Activated CD8-positive, alpha-beta memory T cell treated with anti-CD3 and anti-CD28 coated beads, Interleukin-2, amount 10 ng/mL, durations not matched to agents 7 days and 5 days (primary cell): ENCODE results near the gene LIMCH1. TPM values are rescaled to one million over a fixed set of nuclear protein-coding genes. Genes with fewer than 3 reads are reported as not detected.
"Not testable (repeated sequence)": the region's sequence is repeated elsewhere in the genome, so short reads cannot be mapped to it uniquely, and the experiment has no call there.

Experiments used
- ATAC-seq: fragments of 150-1000 bp; cut with Tn5 transposase; one replicate; pipeline ENCODE4 v1.10.0; 2021; ENCODE audit warnings: moderate library complexity
- CTCF ChIA-PET: fragments of 350-600 bp; sonication (Branson Sonifier 250); formaldehyde crosslinking; loops from one replicate; lab custom pipeline; 2021; ENCODE audit warnings: antibody characterized with exemption; lab: Charles Lee
- DNase-seq: peaks from one replicate; pipeline ENCODE4 v3.0.0-alpha.2; 2020
- H3K27ac Mint-ChIP-seq: one replicate; pipeline ENCODE4 v1.8.0; 2021; ENCODE audit warnings: mild to moderate bottlenecking, mixed read lengths
- H3K27me3 Mint-ChIP-seq: one replicate; pipeline ENCODE4 v1.8.0; 2021; ENCODE audit warnings: mixed read lengths
- H3K36me3 Mint-ChIP-seq: one replicate; pipeline ENCODE4 v1.8.0; 2021; ENCODE audit warnings: mild to moderate bottlenecking, mixed read lengths
- H3K4me1 Mint-ChIP-seq: one replicate; pipeline ENCODE4 v1.8.0; 2021; ENCODE audit warnings: mixed read lengths
- H3K4me3 Mint-ChIP-seq: one replicate; pipeline ENCODE4 v1.8.0; 2021; ENCODE audit warnings: mild to moderate bottlenecking, moderate library complexity, mixed read lengths
- H3K9me3 Mint-ChIP-seq: one replicate; pipeline ENCODE4 v1.8.0; 2022; ENCODE audit warnings: low read depth, mixed read lengths
- total RNA-seq, 2 experiments: library from RNA; stranded (reverse); gene quantifications; one replicate each; pipeline ENCODE4 v1.2.3, GENCODE V29; 2021

The LIMCH1 gene
- total RNA-seq, 2 experiments from 2014 or later, result not detected

GRCh38 chr4:41633321-41633720, 95.4 kb downstream of the LIMCH1 start:
- ATAC-seq (no peak), DNase-seq (no peak)
- H3K4me1 Mint-ChIP-seq, result no peaks in the 10 kb centered on the region
- H3K4me3 Mint-ChIP-seq, result no peak overlapping the region
- no peaks in the 10 kb centered on the region for H3K36me3 Mint-ChIP-seq
- CTCF ChIA-PET, result no interaction called here
- no peak overlapping the region for H3K27ac Mint-ChIP-seq
- H3K9me3 Mint-ChIP-seq, result no peaks in the 10 kb centered on the region
- H3K27me3 Mint-ChIP-seq, result peaks cover 6% of the 10 kb centered on the region

GRCh38 chr4:41635441-41635840, 97.5 kb downstream of the LIMCH1 start:
- Mint-ChIP-seq H3K4me3 (no peak overlapping the region), H3K4me1 (no peaks in the 10 kb centered on the region), H3K27ac (no peak overlapping the region), H3K36me3 (no peaks in the 10 kb centered on the region), H3K27me3 (peaks cover 10% of the 10 kb centered on the region), H3K9me3 (no peaks in the 10 kb centered on the region)
- ATAC-seq (no peak), DNase-seq (no peak)
- CTCF ChIA-PET, result no interaction called here

GRCh38 chr4:41638203-41638602, 100.2 kb downstream of the LIMCH1 start:
- ATAC-seq (no peak), DNase-seq (no peak)
- no peaks in the 10 kb centered on the region for H3K9me3 Mint-ChIP-seq
- no peak overlapping the region for H3K4me3 Mint-ChIP-seq
- no peaks in the 10 kb centered on the region for H3K4me1 Mint-ChIP-seq
- H3K27me3 Mint-ChIP-seq, result peaks cover 15% of the 10 kb centered on the region
- CTCF ChIA-PET, result no interaction called here
- no peaks in the 10 kb centered on the region for H3K36me3 Mint-ChIP-seq
- H3K27ac Mint-ChIP-seq, result no peak overlapping the region

GRCh38 chr4:41638866-41639265, 100.9 kb downstream of the LIMCH1 start:
- Mint-ChIP-seq H3K9me3 (no peaks in the 10 kb centered on the region), H3K4me3 (no peak overlapping the region), H3K4me1 (no peaks in the 10 kb centered on the region), H3K27me3 (peaks cover 21% of the 10 kb centered on the region), H3K27ac (no peak overlapping the region), H3K36me3 (no peaks in the 10 kb centered on the region)
- no peak for ATAC-seq
- no peak for DNase-seq
- CTCF ChIA-PET, result no interaction called here

GRCh38 chr4:41639291-41639690, 101.3 kb downstream of the LIMCH1 start:
- Mint-ChIP-seq H3K27me3 (peaks cover 24% of the 10 kb centered on the region), H3K4me3 (no peak overlapping the region), H3K36me3 (no peaks in the 10 kb centered on the region), H3K9me3 (no peaks in the 10 kb centered on the region), H3K4me1 (no peaks in the 10 kb centered on the region), H3K27ac (no peak overlapping the region)
- no peak for ATAC-seq
- DNase-seq, result no peak
- CTCF ChIA-PET, result no interaction called here

- Mint-ChIP-seq H3K4me1 (no peaks in the 10 kb centered on the region), H3K36me3 (no peaks in the 10 kb centered on the region), H3K9me3 (no peaks in the 10 kb centered on the region), H3K27me3 (peaks cover 39% of the 10 kb centered on the region), H3K27ac (no peak overlapping the region), H3K4me3 (no peak overlapping the region)
- no peak for DNase-seq
- CTCF ChIA-PET, result no interaction called here
- ATAC-seq, result no peak
Measured at GRCh38 chr4:41640906-41641305, 102.9 kb downstream of the LIMCH1 start.

GRCh38 chr4:41642746-41643145, 104.8 kb downstream of the LIMCH1 start:
- peaks cover 41% of the 10 kb centered on the region for H3K27me3 Mint-ChIP-seq
- H3K36me3 Mint-ChIP-seq, H3K27ac Mint-ChIP-seq, H3K9me3 Mint-ChIP-seq, H3K4me1 Mint-ChIP-seq, DNase-seq, H3K4me3 Mint-ChIP-seq, ATAC-seq: not testable (repeated sequence)
- CTCF ChIA-PET, result interaction anchor here (3.6 kb wide), 1 partner anchor 362 kb away, joined by 14 read pairs; no protein-coding TSS in a partner anchor

GRCh38 chr4:41643331-41643730, 105.4 kb downstream of the LIMCH1 start:
- DNase-seq (no peak), ATAC-seq (no peak)
- peaks cover 37% of the 10 kb centered on the region for H3K27me3 Mint-ChIP-seq
- no peaks in the 10 kb centered on the region for H3K36me3 Mint-ChIP-seq
- CTCF ChIA-PET, result interaction anchor here (3.6 kb wide), 1 partner anchor 363 kb away, joined by 14 read pairs; no protein-coding TSS in a partner anchor
- no peak overlapping the region for H3K27ac Mint-ChIP-seq
- H3K9me3 Mint-ChIP-seq, result no peaks in the 10 kb centered on the region
- no peaks in the 10 kb centered on the region for H3K4me1 Mint-ChIP-seq
- H3K4me3 Mint-ChIP-seq, result no peak overlapping the region

GRCh38 chr4:41644288-41644914, 106.4 kb downstream of the LIMCH1 start:
- Mint-ChIP-seq H3K4me1 (no peaks in the 10 kb centered on the region), H3K27ac (no peak overlapping the region), H3K9me3 (no peaks in the 10 kb centered on the region), H3K27me3 (peaks cover 37% of the 10 kb centered on the region), H3K4me3 (no peak overlapping the region), H3K36me3 (no peaks in the 10 kb centered on the region)
- CTCF ChIA-PET, result interaction anchor here (3.6 kb wide), 1 partner anchor 364 kb away, joined by 14 read pairs; no protein-coding TSS in a partner anchor
- no peak for ATAC-seq
- DNase-seq, result no peak

- H3K9me3 Mint-ChIP-seq, result no peaks in the 10 kb centered on the region
- H3K4me3 Mint-ChIP-seq, result no peak overlapping the region
- no peaks in the 10 kb centered on the region for H3K36me3 Mint-ChIP-seq
- H3K4me1 Mint-ChIP-seq, result no peaks in the 10 kb centered on the region
- DNase-seq (no peak), ATAC-seq (no peak)
- peaks cover 35% of the 10 kb centered on the region for H3K27me3 Mint-ChIP-seq
- H3K27ac Mint-ChIP-seq, result no peak overlapping the region
- CTCF ChIA-PET, result interaction anchor here (3.6 kb wide), 1 partner anchor 364 kb away, joined by 14 read pairs; no protein-coding TSS in a partner anchor
Measured at GRCh38 chr4:41644915-41645295, 106.9 kb downstream of the LIMCH1 start.

GRCh38 chr4:41645728-41646390, 107.9 kb downstream of the LIMCH1 start:
- DNase-seq (no peak), ATAC-seq (no peak)
- no peak overlapping the region for H3K27ac Mint-ChIP-seq
- H3K4me3 Mint-ChIP-seq, result no peak overlapping the region
- H3K36me3 Mint-ChIP-seq, result no peaks in the 10 kb centered on the region
- CTCF ChIA-PET, result interaction anchor here (3.6 kb wide), 1 partner anchor 365 kb away, joined by 14 read pairs; no protein-coding TSS in a partner anchor
- H3K4me1 Mint-ChIP-seq, result no peaks in the 10 kb centered on the region
- H3K9me3 Mint-ChIP-seq, result no peaks in the 10 kb centered on the region
- H3K27me3 Mint-ChIP-seq, result peaks cover 33% of the 10 kb centered on the region

- no peaks in the 10 kb centered on the region for H3K36me3 Mint-ChIP-seq
Measured at GRCh38 chr4:41646862-41647261, 108.9 kb downstream of the LIMCH1 start.

GRCh38 chr4:41647383-41647782, 109.4 kb downstream of the LIMCH1 start:
- CTCF ChIA-PET, result interaction anchor here (1.1 kb wide), 1 partner anchor 13 kb away, joined by 4 read pairs; no protein-coding TSS in a partner anchor
- Mint-ChIP-seq H3K27me3 (peaks cover 33% of the 10 kb centered on the region), H3K36me3 (no peaks in the 10 kb centered on the region), H3K9me3 (no peaks in the 10 kb centered on the region), H3K4me1 (no peaks in the 10 kb centered on the region), H3K4me3 (no peak overlapping the region), H3K27ac (no peak overlapping the region)
- DNase-seq (no peak), ATAC-seq (no peak)

More at GRCh38 chr4:41646862-41647261, 108.9 kb downstream of the LIMCH1 start:
- CTCF ChIA-PET, result interaction anchor here (1.1 kb wide), 1 partner anchor 14 kb away, joined by 4 read pairs; no protein-coding TSS in a partner anchor
- peaks cover 33% of the 10 kb centered on the region for H3K27me3 Mint-ChIP-seq
- ATAC-seq (no peak), DNase-seq (no peak)
- no peaks in the 10 kb centered on the region for H3K4me1 Mint-ChIP-seq
- no peaks in the 10 kb centered on the region for H3K9me3 Mint-ChIP-seq
- H3K27ac Mint-ChIP-seq, result no peak overlapping the region
- no peak overlapping the region for H3K4me3 Mint-ChIP-seq

- ATAC-seq, H3K27me3 Mint-ChIP-seq, H3K27ac Mint-ChIP-seq, H3K36me3 Mint-ChIP-seq, H3K4me3 Mint-ChIP-seq, CTCF ChIA-PET, H3K9me3 Mint-ChIP-seq, H3K4me1 Mint-ChIP-seq, DNase-seq: not testable (repeated sequence)
Measured at GRCh38 chr4:41651150-41651549, 113.2 kb downstream of the LIMCH1 start.
